HepG2 (cell line): Measurements from ENCODE around the gene PRKN. TPM values are rescaled to one million over a fixed set of nuclear protein-coding genes. Genes with fewer than 3 reads are reported as not detected.

Experiments
- ATAC-seq: fragments of 200-7000 bp; cut with Tn5 transposase; 3 replicates; pipeline ENCODE4 v1.9.1; 2020; ENCODE audit warnings: mild to moderate bottlenecking, moderate library complexity
- BruUV-seq: library from RNA; stranded (reverse); fragments of 400-500 nt; replicated peaks from 2 replicates; lab custom pipeline; 2021; lab: Mats Ljungman, UMichigan
- CTCF ChIA-PET: fragments of 300-600 bp; formaldehyde crosslinking; extraction: SDS; loops from one replicate; lab custom pipeline; 2021; ENCODE audit warnings: low total read pairs, inconsistent platforms, low intra/inter-chr PET ratio; lab: Yijun Ruan, JAX
- POLR2A ChIA-PET: fragments of 350-600 bp; sonication (Branson Sonifier 250); formaldehyde crosslinking; loops from one replicate; lab custom pipeline; 2020; ENCODE audit warnings: antibody characterized with exemption, inconsistent platforms; lab: Yijun Ruan, JAX
- DNase-seq: peaks from one replicate; pipeline ENCODE4 v3.0.0-alpha.2; 2015; ENCODE audit warnings: low spot score
- FAIRE-seq: peaks from 3 replicates; lab custom pipeline; 2011; peaks lifted over from hg19 to GRCh38; lab: Jason Lieb, UNC
- H2AFZ ChIP-seq: one replicate; pipeline ENCODE4 v1.6.1; 2011; ENCODE audit warnings: low read length, inconsistent platforms
- H3K27ac ChIP-seq: fragments of 300-600 bp; 3 replicates; pipeline ENCODE4 v1.8.0; 2011; ENCODE audit warnings: mixed run types, mild to moderate bottlenecking, mixed read lengths, low read length, inconsistent platforms; ENCODE audit not compliant: insufficient read depth; ENCODE audit errors: extremely low read length
- H3K27me3 ChIP-seq, 2 experiments: fragments of 200-600 bp in 1 of 2; 2 replicates in 1 of 2; 3 replicates in 1 of 2; pipeline versions ENCODE4 v1.6.0 to v1.8.0; 2011; ENCODE audit warnings: low read length in 2 of 2, mild to moderate bottlenecking in 2 of 2, moderate library complexity in 2 of 2, inconsistent platforms in 1 of 2; ENCODE audit not compliant: insufficient read depth in 2 of 2, control insufficient read depth in 1 of 2
- H3K36me3 ChIP-seq, 2 experiments: fragments of 200-600 bp in 1 of 2; replicated peaks in 1 of 2; 2 replicates in 1 of 2; 3 replicates in 1 of 2; pipeline versions ENCODE4 v1.5.1 to v1.8.0; 2011; ENCODE audit warnings: low read length in 2 of 2, inconsistent platforms in 1 of 2; ENCODE audit not compliant: insufficient read depth in 2 of 2, control insufficient read depth in 1 of 2
- H3K4me1 ChIP-seq: 2 replicates; pipeline ENCODE4 v1.5.1; 2012; ENCODE audit warnings: low read length, inconsistent platforms; ENCODE audit not compliant: insufficient read depth
- H3K4me2 ChIP-seq: 2 replicates; pipeline ENCODE4 v1.6.0; 2011; ENCODE audit warnings: low read depth, low read length, inconsistent platforms
- H3K4me3 ChIP-seq, 3 experiments: fragments of 200-600 bp in 1 of 3; sonication (generic), shearing (Covaris generic) in 1 of 3; replicated peaks in 1 of 3; 2 replicates each; pipeline ENCODE4 v1.5.1; 2011 to 2016; ENCODE audit warnings: low read length in 3 of 3, inconsistent platforms in 2 of 3, low read depth in 2 of 3, mild to moderate bottlenecking in 2 of 3, control low read depth in 1 of 3, mixed read lengths in 1 of 3; ENCODE audit not compliant: insufficient read depth in 1 of 3
- H3K79me2 ChIP-seq: one replicate; pipeline ENCODE4 v1.6.1; 2011; ENCODE audit warnings: low read length, inconsistent platforms; ENCODE audit not compliant: insufficient read depth
- H3K9ac ChIP-seq: 2 replicates; pipeline ENCODE4 v1.6.0; 2011; ENCODE audit warnings: mild to moderate bottlenecking, low read depth, low read length, inconsistent platforms; ENCODE audit not compliant: insufficient read depth
- H3K9me3 ChIP-seq: 2 replicates; pipeline ENCODE4 v1.5.1; 2012; ENCODE audit warnings: mild to moderate bottlenecking, low read length
- H4K20me1 ChIP-seq: 2 replicates; pipeline ENCODE4 v1.6.0; 2011; ENCODE audit warnings: inconsistent platforms, mild to moderate bottlenecking, low read length, moderate library complexity; ENCODE audit not compliant: insufficient read depth
- ARID2 ChIP-seq: sonication (generic); formaldehyde crosslinking; IDR thresholded peaks from 2 replicates; pipeline ENCODE4 v1.8.1; 2022; ENCODE audit warnings: mild to moderate bottlenecking, missing genetic modification reagents, borderline replicate concordance
- BRD4 ChIP-seq: sonication (generic); formaldehyde crosslinking; IDR thresholded peaks from 2 replicates; pipeline ENCODE4 v1.4.0; 2020; ENCODE audit warnings: missing genetic modification reagents
- LCORL ChIP-seq, 2 experiments: fragments of 450-650 bp in 1 of 2; sonication (generic) in 1 of 2; formaldehyde crosslinking in 1 of 2; IDR thresholded peaks; 2 replicates each; pipeline versions ENCODE4 v1.5.0 to v1.6.1; 2017 to 2020; ENCODE audit warnings: antibody characterized with exemption in 1 of 2, missing genetic modification reagents in 1 of 2
- MAF1 ChIP-seq: sonication (generic); formaldehyde crosslinking; IDR thresholded peaks from 2 replicates; pipeline ENCODE4 v1.5.0; 2020; ENCODE audit warnings: missing genetic modification reagents, borderline replicate concordance
- MAFG ChIP-seq: sonication (generic); formaldehyde crosslinking; IDR thresholded peaks from 2 replicates; pipeline ENCODE4 v1.5.1; 2020; ENCODE audit warnings: mild to moderate bottlenecking, missing genetic modification reagents
- PHF8 ChIP-seq: sonication (generic); formaldehyde crosslinking; IDR thresholded peaks from 2 replicates; pipeline ENCODE4 v1.5.0; 2020; ENCODE audit warnings: missing genetic modification reagents
- RFX3 ChIP-seq: IDR thresholded peaks from 2 replicates; pipeline ENCODE4 v1.6.1; 2016; ENCODE audit warnings: missing biosample characterization, missing genetic modification reagents
- RFXAP ChIP-seq: sonication (generic); formaldehyde crosslinking; IDR thresholded peaks from 2 replicates; pipeline ENCODE4 v1.4.0; 2020; ENCODE audit warnings: missing genetic modification reagents, borderline replicate concordance
- RXRA ChIP-seq: sonication (generic); formaldehyde crosslinking; IDR thresholded peaks from 2 replicates; pipeline ENCODE4 v1.5.1; 2020; ENCODE audit warnings: missing genetic modification reagents
- TCF12 ChIP-seq, 2 experiments: fragments of 450-650 bp in 1 of 2; sonication (generic) in 1 of 2; formaldehyde crosslinking in 1 of 2; IDR thresholded peaks; 2 replicates each; pipeline versions ENCODE4 v1.6.1 to v1.8.0; 2017 to 2022; ENCODE audit warnings: antibody characterized with exemption in 1 of 2, mild to moderate bottlenecking in 1 of 2, missing genetic modification reagents in 1 of 2, moderate library complexity in 1 of 2
- TP53 ChIP-seq: sonication (generic); formaldehyde crosslinking; conservative IDR thresholded peaks from 2 replicates; pipeline ENCODE4 v1.4.0; 2020; ENCODE audit warnings: missing genetic modification reagents
- ZBTB3 ChIP-seq: sonication (generic); formaldehyde crosslinking; IDR thresholded peaks from 2 replicates; pipeline ENCODE4 v1.4.0; 2020; ENCODE audit warnings: low read depth, mild to moderate bottlenecking, moderate library complexity, missing genetic modification reagents, borderline replicate concordance
- ZBTB7A ChIP-seq: sonication (generic); formaldehyde crosslinking; IDR thresholded peaks from 2 replicates; pipeline ENCODE4 v1.8.0; 2022; ENCODE audit warnings: mild to moderate bottlenecking, missing genetic modification reagents
- ZIK1 ChIP-seq: sonication (generic); formaldehyde crosslinking; IDR thresholded peaks from 2 replicates; pipeline ENCODE4 v1.5.0; 2020; ENCODE audit warnings: mild to moderate bottlenecking, low read depth, missing genetic modification reagents, borderline replicate concordance
- ZNF3 ChIP-seq: IDR thresholded peaks from 2 replicates; pipeline ENCODE4 v1.7.0; 2017; ENCODE audit warnings: inconsistent platforms
- ZNF530 ChIP-seq: sonication (generic); formaldehyde crosslinking; IDR thresholded peaks from 2 replicates; pipeline ENCODE4 v1.5.0; 2020; ENCODE audit warnings: low read depth, mild to moderate bottlenecking, missing genetic modification reagents
- ZNF547 ChIP-seq: sonication (generic); formaldehyde crosslinking; IDR thresholded peaks from 2 replicates; pipeline ENCODE4 v1.5.1; 2020; ENCODE audit warnings: mild to moderate bottlenecking, missing genetic modification reagents
- ZNF841 ChIP-seq: sonication (generic); formaldehyde crosslinking; IDR thresholded peaks from 2 replicates; pipeline ENCODE4 v1.8.1; 2023; ENCODE audit warnings: missing genetic modification reagents, borderline replicate concordance
- ZSCAN20 ChIP-seq: sonication (generic); formaldehyde crosslinking; IDR thresholded peaks from 2 replicates; pipeline ENCODE4 v1.4.0; 2020; ENCODE audit warnings: missing genetic modification reagents, mild to moderate bottlenecking, borderline replicate concordance
- WGBS: methylation state at CpG from one replicate; pipeline ENCODE4 v1.1.6; 2017; ENCODE audit warnings: low lambda C conversion rate; 5-methylcytosine and 5-hydroxymethylcytosine counted together
- in situ Hi-C: cut with HindIII; loops from 2 replicates; pipeline ENCODE4 v1.10.0; 2017; ENCODE audit warnings: low pct_unique_long_range_greater_than_20kb; ENCODE audit not compliant: extremely low pct_ligation_motif_present
- intact Hi-C: fragments of 100-400 bp; cut with micrococcal nuclease; formaldehyde crosslinking; loops from one replicate; pipeline ENCODE4 v1.10.0; 2022; ENCODE audit not compliant: unreplicated experiment
- polyA plus RNA-seq, 8 experiments: library from polyadenylated mRNA; depleted of rRNA in 3 of 8; stranded (reverse) in 7 of 8; unstranded in 1 of 8; fragments of >200 nt; fragmentation: Illumina TruSeq in 4 of 8; extraction: Trizol in 4 of 8; gene quantifications; 2 replicates each; pipeline versions ENCODE4 v1.2.1 to v1.2.3, GENCODE V29; 2011 to 2016; ENCODE audit warnings: low read depth in 4 of 8, missing spikeins in 1 of 8, mixed read lengths in 1 of 8; ENCODE audit not compliant: insufficient read depth in 1 of 8
- total RNA-seq, 5 experiments: library from RNA; depleted of rRNA; stranded (reverse); fragments of >200 nt; fragmentation: Illumina TruSeq; extraction: Trizol; gene quantifications; 2 replicates each; pipeline ENCODE4 v1.2.3, GENCODE V29; 2016; ENCODE audit warnings: low read depth in 1 of 5

Gene PRKN
- total and polyA plus RNA-seq, 2 of the 13 experiments (the other 11 are each of a cell fraction or from before 2014, with no cell fraction given): 0.31 to 0.44 TPM

- FAIRE-seq: no peak
- 50% methylated on average over 2 of the region's 2 CpGs for WGBS
- intact Hi-C loops: loop anchor here (5.0 kb wide), 1 partner anchor 138 kb away; no protein-coding TSS in a partner anchor
These were observed 807.9 kb downstream of the PRKN start for GRCh38 chr6:161919691-161920090.

GRCh38 chr6:161918628-161919205 lies 808.8 kb downstream of the PRKN start:
- ChIA-PET CTCF (no interaction called here), POLR2A (no interaction called here)
- FAIRE-seq (no peak), DNase-seq (no peak), ATAC-seq (no peak)
- TF ChIP-seq ZNF841 (CRISPR knock-in tag) (no peak), RFXAP (CRISPR knock-in tag) (no peak), BRD4 (CRISPR knock-in tag) (no peak), MAF1 (no peak), ZBTB3 (CRISPR knock-in tag) (no peak), PHF8 (CRISPR knock-in tag) (no peak), RXRA (CRISPR knock-in tag) (no peak), ZNF530 (CRISPR knock-in tag) (no peak), TP53 (CRISPR knock-in tag) (no peak), ZNF3 (CRISPR knock-in tag) (no peak), ZNF547 (CRISPR knock-in tag) (no peak), MAFG (CRISPR knock-in tag) (no peak), ZBTB7A (CRISPR knock-in tag) (no peak), ARID2 (CRISPR knock-in tag) (no peak)
- WGBS: 33% methylated on average over 15 of the region's 15 CpGs
- BruUV-seq: no TSS peak
- no peak overlapping the region for H3K9ac ChIP-seq
- no peaks in the 10 kb centered on the region for H3K36me3 ChIP-seq
- H2AFZ ChIP-seq: no peak overlapping the region
- H3K4me1 ChIP-seq: no peaks in the 10 kb centered on the region
- H4K20me1 ChIP-seq: no peaks in the 10 kb centered on the region
- H3K79me2 ChIP-seq: no peaks in the 10 kb centered on the region
- no peak overlapping the region for H3K4me3 ChIP-seq
- H3K9me3 ChIP-seq: no peaks in the 10 kb centered on the region
- in situ Hi-C loops (no loop called here), intact Hi-C loops (no loop called here)
- no peaks in the 10 kb centered on the region for H3K27me3 ChIP-seq
- H3K4me2 ChIP-seq: no peak overlapping the region
- no peak overlapping the region for H3K27ac ChIP-seq

More at GRCh38 chr6:161919691-161920090, 807.9 kb downstream of the PRKN start:
- CTCF ChIA-PET: no interaction called here
- H3K27me3 ChIP-seq: no peaks in the 10 kb centered on the region
- H3K4me1 ChIP-seq: no peaks in the 10 kb centered on the region
- H3K79me2 ChIP-seq: no peaks in the 10 kb centered on the region
- H3K4me3 ChIP-seq: no peak overlapping the region
- in situ Hi-C loops: no loop called here
- TF ChIP-seq TCF12 (IDR thresholded peaks at IDR 0.05): no peak
- no peak for TF ChIP-seq TCF12 (CRISPR knock-in tag; IDR thresholded peaks at IDR 0.05)
- TF ChIP-seq RFX3: no peak
- no peak for TF ChIP-seq LCORL (IDR thresholded peaks at IDR 0.05)
- TF ChIP-seq LCORL (CRISPR knock-in tag; IDR thresholded peaks at IDR 0.05): no peak
- TF ChIP-seq ZIK1 (CRISPR knock-in tag): no peak
- no peak for TF ChIP-seq ZSCAN20 (CRISPR knock-in tag)
- no peak for DNase-seq
- no peak overlapping the region for H3K9ac ChIP-seq
- no TSS peak for BruUV-seq
- POLR2A ChIA-PET: no interaction called here
- no peak overlapping the region for H3K4me2 ChIP-seq
- H3K9me3 ChIP-seq: no peaks in the 10 kb centered on the region
- H3K27ac ChIP-seq: no peak overlapping the region
- ATAC-seq: no peak
- H2AFZ ChIP-seq: no peak overlapping the region
- no peaks in the 10 kb centered on the region for H4K20me1 ChIP-seq
- no peaks in the 10 kb centered on the region for H3K36me3 ChIP-seq
